HUES64 (cell line): ENCODE results near the gene OSBPL10.
A peak's percentile ranks its signal among the peaks of the same experiment; 100 is the strongest.

Experiments used
- H3K27ac ChIP-seq: 2 replicates; pipeline ENCODE4 v1.7.0; 2013; ENCODE audit warnings: low read depth, low read length, inconsistent platforms
- H3K27me3 ChIP-seq: 2 replicates; pipeline ENCODE4 v1.6.1; 2013; ENCODE audit warnings: mild to moderate bottlenecking, low read length; ENCODE audit not compliant: insufficient read depth
- H3K36me3 ChIP-seq: 2 replicates; pipeline ENCODE4 v1.6.1; 2013; ENCODE audit warnings: mild to moderate bottlenecking, low read length; ENCODE audit not compliant: insufficient read depth
- H3K4me1 ChIP-seq: 2 replicates; pipeline ENCODE4 v1.6.1; 2013; ENCODE audit warnings: mild to moderate bottlenecking, low read length, moderate library complexity; ENCODE audit not compliant: insufficient read depth
- H3K4me3 ChIP-seq: 2 replicates; pipeline ENCODE4 v1.5.1; 2013; ENCODE audit warnings: mild to moderate bottlenecking, low read length, moderate library complexity
- H3K9ac ChIP-seq: 2 replicates; pipeline ENCODE4 v1.6.1; 2013; ENCODE audit warnings: mild to moderate bottlenecking, low read depth, low read length
- H3K9me3 ChIP-seq: 2 replicates; pipeline ENCODE4 v1.6.1; 2013; ENCODE audit warnings: low read depth, low read length; ENCODE audit not compliant: insufficient read depth
- WGBS: fragments of 150-250, 120-280 bp; methylation state at CpG from one replicate; pipeline ENCODE4 v1.1.7; 2013; ENCODE audit warnings: missing lambda C conversion rate; 5-methylcytosine and 5-hydroxymethylcytosine counted together

Gene OSBPL10

GRCh38 chr3:31723701-31724100 is 257.4 kb downstream of the OSBPL10 start:
- no peak overlapping the region for H3K4me3 ChIP-seq
- peak overlapping the region; percentile 77 for H3K27ac ChIP-seq
- WGBS, result 98% methylated on average over 4 of the region's 5 CpGs

GRCh38 chr3:31721676-31722075 is 259.4 kb downstream of the OSBPL10 start:
- Histone ChIP-seq H3K27me3 (no peaks in the 10 kb centered on the region), H3K9ac (no peak overlapping the region), H3K4me3 (no peak overlapping the region), H3K4me1 (peaks cover 17% of the 10 kb centered on the region), H3K9me3 (no peaks in the 10 kb centered on the region), H3K36me3 (no peaks in the 10 kb centered on the region), H3K27ac (no peak overlapping the region)
- WGBS, result 97% methylated on average over 3 of the region's 3 CpGs

More at GRCh38 chr3:31723701-31724100, 257.4 kb downstream of the OSBPL10 start:
- H3K4me1 ChIP-seq, result peaks cover 12% of the 10 kb centered on the region
- H3K36me3 ChIP-seq, result no peaks in the 10 kb centered on the region
- no peak overlapping the region for H3K9ac ChIP-seq
- no peaks in the 10 kb centered on the region for H3K9me3 ChIP-seq
- H3K27me3 ChIP-seq, result no peaks in the 10 kb centered on the region

GRCh38 chr3:31714495-31715280 is 266.4 kb downstream of the OSBPL10 start:
- Histone ChIP-seq H3K27ac (no peak overlapping the region), H3K9me3 (no peaks in the 10 kb centered on the region), H3K4me1 (peaks cover 5% of the 10 kb centered on the region; the same call in 1 of the 2 replicates), H3K4me3 (no peak overlapping the region), H3K27me3 (no peaks in the 10 kb centered on the region), H3K9ac (no peak overlapping the region), H3K36me3 (no peaks in the 10 kb centered on the region)
- WGBS, result 94% methylated on average over 11 of the region's 11 CpGs

GRCh38 chr3:31713816-31714215 is 267.2 kb downstream of the OSBPL10 start:
- Histone ChIP-seq H3K36me3 (0 out of 2 replicates have a peak, but pooled peaks cover 2% of the 10 kb centered on the region), H3K27me3 (no peaks in the 10 kb centered on the region), H3K9ac (no peak overlapping the region), H3K9me3 (no peaks in the 10 kb centered on the region), H3K4me3 (no peak overlapping the region), H3K4me1 (peaks cover 5% of the 10 kb centered on the region; the same call in 1 of the 2 replicates), H3K27ac (no peak overlapping the region)
- 93% methylated on average over 5 of the region's 5 CpGs for WGBS

- no peak overlapping the region for H3K4me3 ChIP-seq
- H3K4me1 ChIP-seq, result no peaks in the 10 kb centered on the region
- H3K9me3 ChIP-seq, result no peaks in the 10 kb centered on the region
- H3K9ac ChIP-seq, result no peak overlapping the region
- WGBS, result 90% methylated on average over 6 of the region's 6 CpGs
- 0 out of 2 replicates have a peak, but pooled peaks cover 7% of the 10 kb centered on the region for H3K36me3 ChIP-seq
- H3K27me3 ChIP-seq, result no peaks in the 10 kb centered on the region
- H3K27ac ChIP-seq, result no peak overlapping the region
Observed at GRCh38 chr3:31710123-31710803, 270.8 kb downstream of the OSBPL10 start.

GRCh38 chr3:31709526-31709925 is 271.5 kb downstream of the OSBPL10 start:
- peaks cover 2% of the 10 kb centered on the region; the same call in 1 of the 2 replicates for H3K4me1 ChIP-seq
- 97% methylated on average over 4 of the region's 4 CpGs for WGBS
- H3K4me3 ChIP-seq, result no peak overlapping the region
- no peak overlapping the region for H3K9ac ChIP-seq
- H3K36me3 ChIP-seq, result 0 out of 2 replicates have a peak, but pooled peaks cover 7% of the 10 kb centered on the region
- no peaks in the 10 kb centered on the region for H3K27me3 ChIP-seq
- no peaks in the 10 kb centered on the region for H3K9me3 ChIP-seq
- no peak overlapping the region for H3K27ac ChIP-seq

GRCh38 chr3:31709005-31709404 is 272.1 kb downstream of the OSBPL10 start:
- Histone ChIP-seq H3K9ac (no peak overlapping the region), H3K9me3 (no peaks in the 10 kb centered on the region), H3K27ac (no peak overlapping the region), H3K27me3 (no peaks in the 10 kb centered on the region), H3K36me3 (0 out of 2 replicates have a peak, but pooled peaks cover 7% of the 10 kb centered on the region), H3K4me3 (no peak overlapping the region), H3K4me1 (peaks cover 3% of the 10 kb centered on the region; the same call in 1 of the 2 replicates)
- WGBS, result 85% methylated on average over 9 of the region's 9 CpGs

- peaks cover 10% of the 10 kb centered on the region; the same call in 1 of the 2 replicates for H3K36me3 ChIP-seq
Observed at GRCh38 chr3:31707286-31707685, 273.8 kb downstream of the OSBPL10 start.

GRCh38 chr3:31705736-31706135 is 275.3 kb downstream of the OSBPL10 start:
- Histone ChIP-seq H3K4me1 (peaks cover 3% of the 10 kb centered on the region; the same call in 1 of the 2 replicates), H3K9ac (no peak overlapping the region), H3K9me3 (no peaks in the 10 kb centered on the region), H3K27me3 (no peaks in the 10 kb centered on the region), H3K27ac (no peak overlapping the region), H3K4me3 (no peak overlapping the region), H3K36me3 (peaks cover 20% of the 10 kb centered on the region; the same call in 1 of the 2 replicates)
- 86% methylated on average over 4 of the region's 4 CpGs for WGBS

More at GRCh38 chr3:31707286-31707685, 273.8 kb downstream of the OSBPL10 start:
- Histone ChIP-seq H3K9ac (no peak overlapping the region), H3K27me3 (no peaks in the 10 kb centered on the region), H3K4me3 (no peak overlapping the region), H3K27ac (no peak overlapping the region), H3K4me1 (peaks cover 3% of the 10 kb centered on the region; the same call in 1 of the 2 replicates), H3K9me3 (no peaks in the 10 kb centered on the region)

GRCh38 chr3:31704591-31705179 is 276.4 kb downstream of the OSBPL10 start:
- Histone ChIP-seq H3K27me3 (no peaks in the 10 kb centered on the region), H3K4me3 (no peak overlapping the region), H3K9ac (no peak overlapping the region), H3K4me1 (peaks cover 3% of the 10 kb centered on the region; the same call in 1 of the 2 replicates), H3K27ac (no peak overlapping the region), H3K9me3 (no peaks in the 10 kb centered on the region), H3K36me3 (peaks cover 21% of the 10 kb centered on the region; the same call in 1 of the 2 replicates)
- 87% methylated on average over 7 of the region's 7 CpGs for WGBS

- Histone ChIP-seq H3K36me3 (peaks cover 25% of the 10 kb centered on the region; the same call in 1 of the 2 replicates), H3K4me1 (peaks cover 3% of the 10 kb centered on the region; the same call in 1 of the 2 replicates), H3K9me3 (no peaks in the 10 kb centered on the region), H3K27ac (no peak overlapping the region), H3K27me3 (no peaks in the 10 kb centered on the region), H3K4me3 (no peak overlapping the region), H3K9ac (no peak overlapping the region)
- WGBS, result 79% methylated on average over 3 of the region's 3 CpGs
Observed at GRCh38 chr3:31704156-31704555, 276.9 kb downstream of the OSBPL10 start.
